Loucy (cell line): Measurements from ENCODE around the gene ARL5B.

Source experiments
- H2AFZ ChIP-seq: fragments of 200-600 bp; sonication (generic); 2 replicates; pipeline ENCODE4 v1.6.0; 2016; ENCODE audit warnings: antibody characterized with exemption, mild to moderate bottlenecking, low read length, moderate library complexity
- H3F3A ChIP-seq: fragments of 200-600 bp; 2 replicates; pipeline ENCODE4 v1.6.0; 2016; ENCODE audit warnings: antibody characterized with exemption, low read depth, mild to moderate bottlenecking
- H3K27me3 ChIP-seq: fragments of 200-600 bp; sonication (generic); 2 replicates; pipeline ENCODE4 v1.6.1; 2014; ENCODE audit warnings: low read length, mild to moderate bottlenecking; ENCODE audit not compliant: insufficient read depth, poor library complexity, severe bottlenecking
- H3K36me3 ChIP-seq: fragments of 200-600 bp; sonication (generic); 2 replicates; pipeline ENCODE4 v1.6.1; 2016; ENCODE audit warnings: low read length; ENCODE audit not compliant: insufficient read depth
- H3K4me1 ChIP-seq: fragments of 200-600 bp; sonication (generic); 2 replicates; pipeline ENCODE4 v1.5.1; 2014; ENCODE audit warnings: low read length, mild to moderate bottlenecking; ENCODE audit not compliant: insufficient read depth, poor library complexity, severe bottlenecking
- H3K4me2 ChIP-seq: fragments of 200-600 bp; sonication (generic); 2 replicates; pipeline ENCODE4 v1.6.0; 2014; ENCODE audit warnings: antibody characterized with exemption, low read length, low read depth, mild to moderate bottlenecking; ENCODE audit not compliant: poor library complexity, severe bottlenecking
- H3K4me3 ChIP-seq: fragments of 200-600 bp; sonication (generic); 2 replicates; pipeline ENCODE4 v1.5.1; 2014; ENCODE audit warnings: low read length, mild to moderate bottlenecking, mixed read lengths; ENCODE audit not compliant: poor library complexity, severe bottlenecking
- H3K79me2 ChIP-seq: fragments of 200-600 bp; sonication (generic); 2 replicates; pipeline ENCODE4 v1.6.1; 2014; ENCODE audit warnings: low read length; ENCODE audit not compliant: insufficient read depth
- H3K9ac ChIP-seq: fragments of 200-600 bp; sonication (generic); 2 replicates; pipeline ENCODE4 v1.6.0; 2014; ENCODE audit warnings: mild to moderate bottlenecking, low read depth, low read length, moderate library complexity; ENCODE audit not compliant: poor library complexity, severe bottlenecking
- H3K9me2 ChIP-seq: fragments of 200-600 bp; sonication (generic); replicated peaks from 2 replicates; pipeline ENCODE4 v1.6.1; 2016; ENCODE audit warnings: low read depth, low read length, mixed read lengths
- H3K9me3 ChIP-seq: fragments of 200-600 bp; sonication (generic); 2 replicates; pipeline ENCODE4 v1.6.1; 2014; ENCODE audit warnings: mild to moderate bottlenecking, antibody characterized with exemption, low read length, low read depth; ENCODE audit not compliant: insufficient read depth
- H4K20me1 ChIP-seq: fragments of 200-600 bp; sonication (generic); 2 replicates; pipeline ENCODE4 v1.6.0; 2014; ENCODE audit warnings: antibody characterized with exemption, low read length, mild to moderate bottlenecking; ENCODE audit not compliant: insufficient read depth, poor library complexity, severe bottlenecking
- CTCF ChIP-seq: fragments of 200-600 bp; sonication (generic); conservative IDR thresholded peaks from 2 replicates; pipeline ENCODE4 v1.5.1; 2014; ENCODE audit warnings: mild to moderate bottlenecking, antibody characterized with exemption, low read length
- EZH2phosphoT487 ChIP-seq: fragments of 200-600 bp; IDR thresholded peaks from 2 replicates; pipeline ENCODE4 v1.6.1; 2018; ENCODE audit warnings: antibody characterized with exemption, mild to moderate bottlenecking, moderate library complexity, borderline replicate concordance

The ARL5B gene

GRCh38 chr10:18651324-18652007 is 7.8 kb upstream of the ARL5B start, which contains the start of gene NSUN6:
NSUN6 (minus strand) TSS chr10:18651587; CDS start chr10:18651203, 384 bp downstream.
- peak within 1 kb of the TSS; percentile 92 for H3K9ac ChIP-seq
- no peaks in the 10 kb centered on the region for H3K36me3 ChIP-seq
- no peaks in the 10 kb centered on the region for H4K20me1 ChIP-seq
- no peaks in the 10 kb centered on the region for H3K27me3 ChIP-seq
- peaks cover 6% of the 10 kb centered on the region; the same call in 1 of the 2 replicates for H3F3A ChIP-seq
- H3K9me3 ChIP-seq, result no peaks in the 10 kb centered on the region
- peaks cover 43% of the 10 kb centered on the region for H3K79me2 ChIP-seq
- peaks cover 33% of the 10 kb centered on the region for H3K4me1 ChIP-seq
- no peak for TF ChIP-seq CTCF
- TF ChIP-seq EZH2phosphoT487, result no peak
- peak within 1 kb of the TSS; percentile 88 for H3K4me2 ChIP-seq
- peak within 1 kb of the TSS; percentile 94 for H3K4me3 ChIP-seq
- peak within 1 kb of the TSS; percentile 87 for H2AFZ ChIP-seq
- H3K9me2 ChIP-seq, result no peaks in the 10 kb centered on the region

GRCh38 chr10:18653112-18653511 is 6.1 kb upstream of the ARL5B start:
- no peaks in the 10 kb centered on the region for H3K36me3 ChIP-seq

GRCh38 chr10:18656724-18657123 is 2.5 kb upstream of the ARL5B start:
- H3K27me3 ChIP-seq, result peaks cover 5% of the 10 kb centered on the region
- peaks cover 6% of the 10 kb centered on the region; the same call in 1 of the 2 replicates for H3F3A ChIP-seq
- no peak overlapping the region for H3K4me3 ChIP-seq
- H3K9ac ChIP-seq, result no peak overlapping the region
- TF ChIP-seq EZH2phosphoT487, result no peak
- no peak for TF ChIP-seq CTCF
- no peaks in the 10 kb centered on the region for H3K36me3 ChIP-seq
- no peaks in the 10 kb centered on the region for H3K9me2 ChIP-seq
- H3K4me1 ChIP-seq, result peaks cover 23% of the 10 kb centered on the region
- no peaks in the 10 kb centered on the region for H3K9me3 ChIP-seq
- H3K79me2 ChIP-seq, result peaks cover 39% of the 10 kb centered on the region
- H2AFZ ChIP-seq, result no peak overlapping the region
- H4K20me1 ChIP-seq, result peaks cover 22% of the 10 kb centered on the region
- no peak overlapping the region for H3K4me2 ChIP-seq

More at GRCh38 chr10:18653112-18653511, 6.1 kb upstream of the ARL5B start:
- no peaks in the 10 kb centered on the region for H4K20me1 ChIP-seq
- no peak overlapping the region for H3K9ac ChIP-seq
- H2AFZ ChIP-seq, result no peak overlapping the region
- no peak overlapping the region for H3K4me2 ChIP-seq
- H3K9me3 ChIP-seq, result no peaks in the 10 kb centered on the region
- H3K9me2 ChIP-seq, result no peaks in the 10 kb centered on the region
- no peaks in the 10 kb centered on the region for H3K27me3 ChIP-seq
- TF ChIP-seq CTCF (no peak), EZH2phosphoT487 (no peak)
- peaks cover 37% of the 10 kb centered on the region for H3K79me2 ChIP-seq
- H3K4me3 ChIP-seq, result no peak overlapping the region
- peaks cover 33% of the 10 kb centered on the region for H3K4me1 ChIP-seq
- peaks cover 6% of the 10 kb centered on the region; the same call in 1 of the 2 replicates for H3F3A ChIP-seq
